Parathyroid adenoma (tissue), 2 donors: ENCODE measurements around the gene PRM1.
A peak's percentile ranks its signal among the peaks of the same experiment; 100 is the strongest.

Experiments used
- H2AFZ ChIP-seq: fragments of 300-600 bp; sonication (generic); one replicate; pipeline ENCODE4 v1.7.0; 2017; ENCODE audit warnings: antibody characterized with exemption, mild to moderate bottlenecking
- H3K27ac ChIP-seq: fragments of 300-600 bp; sonication (generic); one replicate; pipeline ENCODE4 v1.7.0; 2017
- H3K27me3 ChIP-seq: fragments of 300-600 bp; sonication (generic); one replicate; pipeline ENCODE4 v1.7.0; 2017; ENCODE audit warnings: low read length; ENCODE audit not compliant: control insufficient read depth, insufficient read depth
- H3K36me3 ChIP-seq: fragments of 300-600 bp; sonication (generic); one replicate; pipeline ENCODE4 v1.7.0; 2017; ENCODE audit warnings: low read length; ENCODE audit not compliant: control insufficient read depth, insufficient read depth
- H3K4me1 ChIP-seq: fragments of 300-600 bp; sonication (generic); one replicate; pipeline ENCODE4 v1.7.0; 2017; ENCODE audit warnings: control low read depth
- H3K4me2 ChIP-seq: fragments of 300-600 bp; sonication (generic); one replicate; pipeline ENCODE4 v1.7.0; 2017; ENCODE audit warnings: low read length
- H3K4me3 ChIP-seq: fragments of 300-600 bp; sonication (generic); one replicate; pipeline ENCODE4 v1.7.0; 2017; ENCODE audit warnings: low read depth, low read length
- H3K79me2 ChIP-seq: fragments of 300-600 bp; sonication (generic); one replicate; pipeline ENCODE4 v1.7.0; 2017; ENCODE audit warnings: control low read depth
- H3K9ac ChIP-seq: fragments of 300-600 bp; sonication (generic); one replicate; pipeline ENCODE4 v1.7.0; 2017; ENCODE audit warnings: mild to moderate bottlenecking
- H3K9me3 ChIP-seq: fragments of 300-600 bp; sonication (generic); one replicate; pipeline ENCODE4 v1.7.0; 2017; ENCODE audit warnings: low read length; ENCODE audit not compliant: control insufficient read depth
- CTCF ChIP-seq: fragments of 300-600 bp; sonication (generic); IDR thresholded peaks from one replicate; pipeline ENCODE4 v1.7.0; 2017; ENCODE audit warnings: antibody characterized with exemption, mild to moderate bottlenecking
- donor health status: primary hyperparathyroidism.

PRM1 gene

GRCh38 chr16:11260596-11260966 lies 20.5 kb downstream of the PRM1 start:
- Histone ChIP-seq H3K4me3 (no peak overlapping the region), H2AFZ (no peak overlapping the region), H3K27me3 (no peaks in the 10 kb centered on the region), H3K79me2 (no peaks in the 10 kb centered on the region), H3K27ac (no peak overlapping the region), H3K4me2 (no peak overlapping the region), H3K9ac (no peak overlapping the region), H3K9me3 (no peaks in the 10 kb centered on the region), H3K36me3 (no peaks in the 10 kb centered on the region), H3K4me1 (peaks cover 3% of the 10 kb centered on the region)
- TF ChIP-seq CTCF, result no peak

GRCh38 chr16:11259655-11260595 lies 21.2 kb downstream of the PRM1 start:
- Histone ChIP-seq H3K36me3 (no peaks in the 10 kb centered on the region), H3K4me3 (no peak overlapping the region), H3K4me2 (no peak overlapping the region), H2AFZ (no peak overlapping the region), H3K27ac (no peak overlapping the region), H3K4me1 (peaks cover 3% of the 10 kb centered on the region), H3K79me2 (no peaks in the 10 kb centered on the region), H3K27me3 (no peaks in the 10 kb centered on the region), H3K9me3 (no peaks in the 10 kb centered on the region), H3K9ac (no peak overlapping the region)
- no peak for TF ChIP-seq CTCF

- Histone ChIP-seq H3K36me3 (no peaks in the 10 kb centered on the region), H3K9me3 (no peaks in the 10 kb centered on the region), H2AFZ (peak overlapping the region; percentile 18), H3K79me2 (no peaks in the 10 kb centered on the region), H3K4me3 (no peak overlapping the region), H3K27ac (no peak overlapping the region), H3K9ac (no peak overlapping the region), H3K27me3 (no peaks in the 10 kb centered on the region), H3K4me1 (peaks cover 3% of the 10 kb centered on the region), H3K4me2 (no peak overlapping the region)
- no peak for TF ChIP-seq CTCF
These were observed 22.3 kb downstream of the PRM1 start for GRCh38 chr16:11258553-11259492.

- H3K79me2 ChIP-seq, result no peaks in the 10 kb centered on the region
- no peaks in the 10 kb centered on the region for H3K36me3 ChIP-seq
- peak overlapping the region; percentile 86 for H3K27ac ChIP-seq
- no peak overlapping the region for H3K9ac ChIP-seq
- peaks cover 3% of the 10 kb centered on the region for H3K4me1 ChIP-seq
- peak; percentile 72 for TF ChIP-seq CTCF
- H2AFZ ChIP-seq, result peak overlapping the region; percentile 99
- H3K27me3 ChIP-seq, result no peaks in the 10 kb centered on the region
- H3K4me3 ChIP-seq, result peak overlapping the region; percentile 91
- H3K4me2 ChIP-seq, result peak overlapping the region; percentile 98
- no peaks in the 10 kb centered on the region for H3K9me3 ChIP-seq
These were observed 23.8 kb downstream of the PRM1 start for GRCh38 chr16:11257131-11257938.
